GM18858 (cell line): ENCODE data around the gene ZCRB1.

Experiments
- ATAC-seq: cut with Tn5 transposase; IDR thresholded peaks from one replicate; pipeline ENCODE4 v1.9.1; 2021; ENCODE audit not compliant: unreplicated experiment

ZCRB1 gene

GRCh38 chr12:42281844-42282243 lies 44.0 kb downstream of the ZCRB1 start:
- ATAC-seq, result no peak

- no peak for ATAC-seq
Observed at GRCh38 chr12:42281278-42281677, 44.6 kb downstream of the ZCRB1 start.

GRCh38 chr12:42278128-42278510 lies 47.8 kb downstream of the ZCRB1 start:
- no peak for ATAC-seq

DNA sequence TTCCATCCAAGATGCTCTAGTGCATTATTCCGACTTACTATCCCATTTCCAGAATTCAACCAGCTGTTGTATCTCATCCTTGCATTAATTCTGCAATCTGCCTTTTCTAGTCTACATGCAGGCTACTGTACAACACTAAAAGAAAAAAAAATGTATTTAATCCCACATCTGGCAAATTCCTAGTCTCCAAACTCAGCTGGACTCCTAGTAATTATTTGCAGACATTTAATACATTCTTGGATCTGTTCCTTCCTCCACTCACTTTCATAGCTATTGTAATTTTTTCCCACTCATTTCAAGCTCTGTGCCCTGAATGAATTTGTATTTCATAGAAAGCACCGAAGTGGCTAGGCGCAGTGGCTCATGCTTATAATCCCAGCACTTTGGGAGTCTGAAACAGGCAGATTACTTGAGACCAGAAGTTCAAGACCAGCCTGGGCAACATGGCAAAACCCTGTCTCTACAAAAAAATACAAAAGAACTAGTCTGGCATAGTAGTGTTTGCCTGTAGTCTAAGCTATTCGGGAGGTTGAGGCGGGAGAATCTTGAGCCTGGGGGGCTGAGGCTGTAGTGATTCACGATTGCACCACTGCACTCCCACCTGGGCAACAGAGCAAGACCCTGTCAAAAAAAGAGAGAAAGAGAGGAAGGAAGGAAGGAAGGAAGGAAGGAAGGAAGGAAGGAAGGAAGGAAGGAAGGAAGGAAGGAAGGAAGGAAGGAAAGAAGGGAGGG lies 48.3 kb downstream of the ZCRB1 start:
- no peak for ATAC-seq

GRCh38 chr12:42275499-42275898 lies 50.4 kb downstream of the ZCRB1 start:
- no peak for ATAC-seq

GRCh38 chr12:42273706-42274105 lies 52.2 kb downstream of the ZCRB1 start:
- ATAC-seq, result no peak

- no peak for ATAC-seq
Observed at GRCh38 chr12:42270596-42270995, 55.3 kb downstream of the ZCRB1 start.

- ATAC-seq, result no peak
Observed at GRCh38 chr12:42267413-42268190, 58.3 kb downstream of the ZCRB1 start.

- no peak for ATAC-seq
Observed at GRCh38 chr12:42266579-42267230, 59.2 kb downstream of the ZCRB1 start.

- no peak for ATAC-seq
Observed at GRCh38 chr12:42262271-42262670, 63.6 kb downstream of the ZCRB1 start.
